Stimulated activated CD4-positive, alpha-beta T cell treated with anti-CD3 and anti-CD28 coated beads, Interleukin-4, amount 100 ng/mL, for 4 hours (primary cell): ENCODE measurements around the gene C1orf87.
"Not testable (repeated sequence)": the region's sequence is repeated elsewhere in the genome, so short reads cannot be mapped to it uniquely, and the experiment has no call there.

Experiments used
- DNase-seq, 2 experiments: peaks; one replicate each; pipeline ENCODE4 v3.0.0-alpha.2; 2020

C1orf87 gene

DNA sequence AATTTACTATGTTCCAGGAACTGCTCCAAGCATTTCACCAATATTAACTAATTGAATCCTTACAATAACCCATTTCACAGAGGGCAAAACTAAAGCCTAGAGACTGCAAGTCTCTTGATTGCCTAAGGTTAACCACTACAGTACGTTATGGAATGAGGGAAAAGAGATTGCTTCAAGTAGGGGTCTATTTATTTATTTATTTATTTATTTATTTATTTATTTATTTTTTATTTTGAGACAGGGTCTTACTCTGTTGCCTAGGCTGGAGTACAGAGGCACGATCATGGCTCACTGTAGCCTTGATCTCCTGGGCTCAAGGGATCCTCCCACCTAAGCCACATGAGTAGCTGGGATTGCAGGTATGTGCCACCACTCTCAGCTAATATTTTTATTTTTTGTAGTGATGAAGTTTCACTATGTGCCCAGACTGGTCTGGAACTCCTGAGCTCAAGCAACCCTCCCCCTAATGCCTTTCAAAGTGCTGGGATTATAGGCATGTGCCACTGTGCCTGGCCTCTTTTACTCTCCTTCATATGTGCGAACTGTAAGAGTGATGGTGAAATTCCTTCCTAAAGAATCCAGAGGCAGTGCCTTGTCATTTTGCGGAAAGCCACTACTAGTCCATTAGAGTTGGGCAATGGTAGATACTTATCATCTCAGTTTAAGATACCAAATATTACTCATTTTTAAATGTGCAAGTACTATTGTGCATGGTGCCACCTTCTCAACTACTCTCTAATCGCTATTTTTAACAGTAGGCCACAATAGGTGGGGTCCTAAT, 81.3 kb downstream of the C1orf87 start:
- DNase-seq: no peak

DNA sequence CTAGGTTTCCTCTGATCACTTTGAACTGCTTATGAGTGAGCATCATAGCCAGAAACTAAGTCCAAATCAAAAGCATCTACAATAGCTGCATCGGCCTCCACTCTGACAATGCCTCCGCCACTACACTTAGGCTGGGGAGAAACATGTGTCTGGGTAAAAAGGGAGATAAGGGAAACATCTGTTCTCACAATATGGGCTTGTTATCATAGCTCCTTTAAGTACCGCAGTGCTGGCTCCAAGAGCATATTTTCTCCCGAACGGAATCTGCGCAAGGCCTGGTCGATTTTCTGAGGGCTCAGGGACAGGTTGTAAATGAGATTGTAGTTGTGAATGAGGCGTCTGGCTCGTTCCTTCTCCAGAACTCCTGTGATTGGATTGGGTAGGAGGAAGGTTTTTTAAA, 83.1 kb downstream of the C1orf87 start:
- no peak for DNase-seq

DNA sequence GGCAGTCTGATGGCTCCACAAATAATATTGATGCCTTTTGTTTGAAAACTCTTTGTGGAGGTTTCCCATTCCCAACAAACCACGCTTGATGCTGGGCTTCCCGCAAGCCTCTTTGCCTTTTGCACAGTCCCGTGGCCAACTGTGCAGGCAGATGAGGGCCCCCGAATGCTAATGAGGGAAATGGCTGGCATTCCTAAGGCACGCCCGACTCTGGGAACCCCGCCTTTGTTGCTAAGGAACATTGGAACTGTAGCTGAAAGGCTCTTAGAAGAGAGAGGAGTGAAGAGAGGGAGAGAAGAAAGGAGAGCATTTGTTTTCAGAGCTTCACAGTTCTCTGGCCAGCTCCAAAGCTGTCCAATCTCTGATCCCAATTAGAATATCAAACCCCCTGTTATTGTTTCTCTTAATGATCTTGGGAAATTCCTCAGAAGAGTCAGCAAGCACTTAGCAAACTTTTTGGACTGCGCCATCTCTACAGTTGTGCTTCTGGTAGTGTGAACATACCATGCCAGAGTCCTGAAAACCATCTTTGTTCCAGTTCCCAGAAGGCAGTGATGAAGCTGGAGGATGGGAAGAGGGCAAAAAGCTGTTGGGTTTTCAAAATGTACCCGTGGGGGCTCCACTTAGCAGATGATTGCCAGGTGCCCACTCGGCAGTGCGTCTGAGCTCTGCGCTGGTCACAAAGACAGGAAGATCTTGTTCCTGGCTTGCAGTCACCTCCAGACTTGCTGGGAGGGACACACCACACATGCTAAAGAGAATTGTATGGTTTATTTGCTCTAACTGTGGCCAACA, 86.9 kb downstream of the C1orf87 start:
- no peak for DNase-seq

DNA sequence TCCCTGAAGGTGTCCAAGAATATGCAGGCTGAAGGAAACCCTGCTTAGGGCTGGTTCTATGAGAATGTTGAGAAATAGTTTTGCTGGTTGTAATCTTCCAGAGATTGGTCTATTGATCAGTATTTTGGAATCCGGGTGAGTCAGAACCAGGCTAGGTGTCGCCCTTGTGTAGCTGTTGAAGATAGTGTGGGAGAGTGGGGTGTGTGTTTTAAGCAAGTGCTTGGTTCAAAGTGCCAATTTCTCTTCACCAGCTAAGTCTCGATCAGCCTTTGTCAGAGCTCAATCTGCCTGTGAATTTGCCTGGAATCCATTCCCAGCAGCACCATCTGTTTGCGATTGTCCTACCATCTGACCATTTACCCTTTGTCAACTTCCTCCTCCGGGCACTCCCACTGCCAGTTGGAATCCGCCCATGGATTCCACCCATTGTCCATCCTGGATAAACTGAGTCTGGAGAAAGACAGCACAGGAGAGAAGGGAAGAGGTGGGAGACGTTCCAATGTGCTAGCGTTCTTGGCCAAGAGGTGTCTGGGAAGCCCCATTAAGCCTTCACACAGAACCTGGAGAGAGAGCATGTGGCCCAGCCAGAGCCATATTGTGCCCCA, 87.6 kb downstream of the C1orf87 start:
- no peak for DNase-seq

DNA sequence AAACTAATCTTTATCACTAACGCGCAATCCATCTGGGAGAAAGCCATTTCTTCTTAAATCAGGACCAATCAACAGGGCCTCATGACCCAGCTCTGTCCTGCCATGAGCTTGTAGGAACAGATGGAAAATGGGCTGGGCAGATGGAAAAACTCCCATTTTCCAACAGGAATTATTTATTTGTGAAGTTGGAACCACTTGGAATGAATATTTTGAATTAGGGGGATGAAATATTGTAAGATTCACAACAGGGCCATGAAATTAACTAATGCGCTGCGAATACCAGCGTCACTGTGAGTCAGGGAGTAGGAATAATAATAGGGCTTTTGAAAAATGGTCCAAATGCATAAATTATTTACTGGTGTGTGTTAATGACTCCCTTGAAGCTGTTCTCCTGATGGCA, 93.9 kb downstream of the C1orf87 start:
- DNase-seq: no peak

DNA sequence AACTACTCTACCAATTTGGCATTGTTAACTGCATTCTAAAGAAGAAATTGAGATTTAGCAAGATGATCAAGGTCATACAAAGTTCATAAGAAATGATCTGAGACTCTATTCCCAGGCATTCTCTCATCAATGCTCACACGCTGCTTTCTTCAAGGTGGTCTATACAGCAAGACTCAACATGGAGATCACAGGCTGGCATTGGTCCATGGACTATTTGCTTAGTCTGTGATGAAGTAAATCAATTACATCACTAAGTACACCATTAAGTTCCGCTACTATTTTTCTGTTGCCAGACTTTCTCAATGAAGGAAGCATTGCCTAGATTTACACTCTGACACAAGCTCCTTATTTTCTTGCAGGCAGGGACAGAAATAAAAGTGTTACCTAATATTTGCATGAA, 95.1 kb downstream of the C1orf87 start:
- DNase-seq: no peak

DNA sequence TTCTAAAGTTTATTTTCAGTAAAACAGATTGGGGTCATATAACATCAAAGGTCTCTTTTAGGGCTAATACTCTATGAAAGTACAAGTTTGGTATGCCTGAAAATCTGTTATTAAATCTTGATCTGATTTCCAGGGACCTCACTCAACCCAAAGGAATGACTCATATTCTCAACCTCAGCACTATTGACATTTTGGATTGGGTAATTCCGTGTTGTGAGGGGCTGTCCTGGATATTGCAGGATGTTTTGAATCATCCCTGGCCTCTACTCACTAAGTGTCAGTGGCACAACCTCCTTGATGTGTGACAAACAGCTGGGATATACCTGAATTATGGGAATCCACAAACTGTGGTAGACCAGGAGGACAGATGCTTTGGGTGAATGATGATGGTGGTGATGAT, 95.5 kb downstream of the C1orf87 start:
- DNase-seq: no peak

DNA sequence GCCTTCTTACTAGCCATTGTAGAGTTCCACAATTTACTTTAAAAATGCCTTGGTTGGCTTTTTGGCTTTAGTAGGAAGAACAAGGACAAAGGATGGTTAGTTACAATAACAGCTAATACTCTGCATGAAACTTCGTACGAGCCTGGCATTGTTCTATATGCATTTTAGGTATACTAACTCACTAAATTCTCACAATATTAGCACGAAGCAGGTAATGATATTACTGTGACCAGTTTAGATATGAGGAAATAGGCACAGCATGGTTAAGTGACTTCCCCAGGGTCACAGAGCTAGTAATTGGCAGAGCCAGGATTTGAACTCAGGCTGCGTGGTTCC, 96.5 kb downstream of the C1orf87 start:
- DNase-seq: no peak

DNA sequence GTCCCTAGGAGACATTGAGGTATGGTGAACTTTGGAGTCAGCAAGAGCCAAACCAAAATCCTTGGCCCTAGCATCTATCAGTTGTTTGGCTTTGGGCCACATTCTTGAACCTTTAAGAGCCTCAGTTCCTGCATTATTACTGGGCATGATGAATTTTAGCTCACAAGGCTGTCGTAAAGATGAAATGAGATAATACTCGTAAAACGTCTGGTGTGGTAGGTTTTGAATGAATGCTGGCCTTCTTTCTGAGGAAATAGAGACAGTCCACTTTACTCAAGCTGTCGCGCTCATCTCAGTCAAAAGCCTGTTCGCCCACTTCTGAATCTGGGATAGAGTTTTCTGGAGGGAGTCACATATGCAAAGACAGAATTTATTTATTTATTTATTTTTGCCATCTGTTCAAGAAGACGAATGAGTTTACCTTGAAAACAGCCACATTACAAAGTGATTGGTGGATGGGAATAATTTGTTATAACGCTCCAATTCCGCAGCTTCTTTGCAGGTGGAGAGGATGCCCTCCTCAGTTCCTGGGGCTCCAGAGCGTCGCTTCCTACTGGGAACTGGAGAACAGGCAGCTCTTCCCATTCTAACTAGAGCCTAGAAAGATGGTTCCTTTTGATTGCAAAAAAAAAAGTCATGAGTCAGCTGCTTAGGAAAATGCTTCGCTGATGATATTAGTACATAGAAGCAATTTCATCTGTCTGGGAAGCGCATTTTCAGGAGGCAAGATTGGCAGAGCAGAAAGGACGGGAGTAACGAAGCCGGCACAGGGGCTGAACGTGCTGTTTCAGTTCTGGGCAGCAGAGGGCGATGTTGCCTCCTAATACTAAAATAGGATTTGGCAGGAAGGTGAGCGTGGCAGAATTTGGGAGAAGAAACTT, 97.1 kb downstream of the C1orf87 start:
- DNase-seq: peak in 1 of 2 experiments; percentile 42

DNA sequence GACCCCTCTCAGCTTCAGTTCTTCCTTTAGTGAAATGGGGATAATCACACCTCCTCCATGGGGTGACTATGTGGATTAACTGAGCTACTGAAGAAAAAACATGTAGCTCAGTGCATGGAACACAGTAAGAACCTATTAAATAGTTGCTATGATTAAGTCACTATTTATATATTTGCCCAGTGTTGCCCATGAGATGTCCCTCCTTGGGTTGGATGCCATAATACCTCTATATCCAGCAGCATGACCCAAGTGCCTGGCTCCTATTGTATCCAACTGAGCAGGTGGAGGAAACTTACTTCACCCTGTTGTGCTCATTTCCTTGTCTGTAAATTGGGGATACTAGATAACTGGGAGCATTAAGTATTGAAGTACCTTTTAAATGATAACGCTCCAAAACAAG, 99.9 kb downstream of the C1orf87 start:
- no peak for DNase-seq

DNA sequence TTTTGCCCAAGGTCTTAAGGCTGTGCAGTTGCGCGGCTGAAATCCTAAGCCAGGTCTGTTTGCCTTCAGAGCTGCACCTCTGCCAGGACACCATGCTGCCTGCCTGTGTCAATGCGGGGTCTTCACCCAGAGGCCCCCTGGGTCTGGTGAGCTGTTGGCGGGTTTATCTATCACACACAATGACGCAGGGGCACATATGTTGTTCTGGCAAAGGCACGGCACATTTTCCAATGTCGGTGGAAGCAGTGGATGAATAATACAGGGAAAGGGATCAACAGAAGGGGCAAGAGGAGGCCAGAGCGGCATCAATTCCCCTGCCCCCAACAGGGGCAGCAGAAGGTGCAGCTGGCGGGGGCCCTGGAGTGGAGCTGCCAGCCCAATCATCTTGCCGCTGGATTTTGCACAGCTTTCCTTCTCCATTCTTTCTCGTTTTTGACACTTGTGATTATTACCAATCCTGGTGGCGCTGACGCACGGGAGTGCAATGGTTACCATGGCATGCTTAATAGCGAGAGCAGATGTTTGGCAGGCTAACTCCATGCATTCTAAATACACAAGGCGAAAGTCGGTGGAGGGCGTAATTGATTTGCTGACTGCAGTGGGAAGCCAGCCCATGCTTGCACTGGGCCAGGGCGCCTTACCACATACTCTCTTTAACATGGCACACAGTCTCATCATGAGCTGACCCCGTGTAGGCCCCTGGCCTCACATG, 101.2 kb downstream of the C1orf87 start:
- DNase-seq: no peak

DNA sequence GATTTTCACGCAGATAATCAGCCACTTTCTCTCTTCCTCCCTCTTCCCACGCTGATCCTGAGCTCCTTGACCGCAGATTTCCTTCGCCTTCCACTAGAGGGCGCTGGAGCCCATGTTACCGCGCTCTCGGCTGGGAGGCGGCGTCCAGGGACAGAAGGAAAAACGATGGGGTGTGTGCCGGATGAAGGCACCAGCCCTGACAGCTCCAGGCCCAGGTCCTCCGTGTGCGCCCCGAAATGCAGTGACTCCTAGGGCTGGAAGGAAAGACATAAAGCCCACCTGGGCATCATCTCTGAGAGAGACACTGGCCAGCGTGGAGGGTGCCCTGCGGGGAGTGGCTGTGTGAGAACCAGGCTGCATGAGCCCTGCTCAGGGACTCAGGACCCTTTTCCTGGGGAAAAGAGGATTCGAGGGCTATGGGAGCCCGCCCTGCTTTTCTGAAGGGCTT, 102.1 kb downstream of the C1orf87 start:
- peak; percentile 12 to 43 for DNase-seq

DNA sequence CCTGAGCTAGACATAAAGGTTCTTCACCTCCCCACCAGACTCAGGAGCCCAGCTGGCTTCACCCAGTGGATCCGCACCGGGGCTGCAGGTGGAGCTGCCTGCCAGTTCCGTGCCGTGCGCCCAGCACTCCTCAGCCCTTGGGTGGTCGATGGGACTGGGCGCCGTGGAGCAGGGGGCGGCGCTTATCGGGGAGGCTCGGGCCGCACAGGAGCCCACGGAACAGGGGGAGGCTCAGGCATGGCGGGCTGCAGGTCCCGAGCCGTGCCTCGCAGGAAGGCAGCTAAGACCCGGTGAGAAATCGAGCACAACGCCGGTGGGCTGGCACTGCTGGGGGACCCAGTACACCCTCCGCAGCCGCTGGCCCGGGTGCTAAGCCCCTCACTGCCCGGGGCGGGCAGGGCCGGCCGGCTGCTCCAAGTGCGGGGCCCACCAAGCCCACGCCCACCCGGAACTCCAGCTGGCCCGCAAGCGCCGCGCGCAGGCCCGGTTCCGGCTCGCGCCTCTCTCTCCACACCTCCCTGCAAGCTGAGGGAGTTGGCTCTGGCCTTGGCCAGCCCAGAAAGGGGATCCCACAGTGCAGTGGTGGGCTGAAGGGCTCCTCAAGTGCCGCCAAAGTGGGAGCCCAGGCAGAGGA, 103.9 kb downstream of the C1orf87 start:
- not testable (repeated sequence) for DNase-seq

DNA sequence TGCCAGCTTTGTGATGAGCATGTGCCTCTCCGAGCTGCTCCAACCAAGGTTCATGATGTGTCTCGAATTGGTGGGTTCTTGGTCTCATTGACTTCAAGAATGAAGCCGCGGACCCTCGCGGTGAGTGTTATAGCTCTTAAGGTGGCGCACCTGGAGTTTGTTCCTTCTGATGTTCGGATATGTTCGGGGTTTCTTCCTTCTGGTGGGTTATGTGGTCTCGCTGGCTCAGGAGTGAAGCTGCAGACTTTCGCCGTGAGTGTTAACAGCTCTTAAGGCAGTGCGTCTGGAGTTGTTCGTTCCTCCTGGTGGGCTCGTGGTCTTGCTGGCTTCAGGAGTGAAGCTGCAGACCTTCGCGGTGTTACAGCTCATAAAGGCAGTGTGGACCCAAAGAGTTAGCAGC, 104.8 kb downstream of the C1orf87 start:
- DNase-seq: not testable (repeated sequence)

DNA sequence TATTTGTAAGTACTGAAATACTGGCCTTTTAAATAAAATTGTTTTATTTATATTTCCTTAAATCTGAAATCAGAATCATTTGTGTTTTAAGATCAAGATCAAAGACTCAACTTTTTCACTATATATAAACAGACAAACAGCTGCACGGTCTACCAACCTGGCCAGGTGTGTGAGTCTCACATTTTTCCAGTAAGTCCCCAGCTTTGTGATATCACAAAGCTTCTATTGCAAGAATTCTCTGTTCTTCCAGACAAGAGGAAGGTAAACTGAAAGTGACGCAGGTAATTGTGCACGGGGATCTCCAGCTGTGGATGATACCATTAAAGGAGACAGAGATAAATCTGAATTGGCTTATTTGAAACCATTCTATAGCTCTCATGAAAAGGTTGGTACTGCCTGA, 105.8 kb downstream of the C1orf87 start:
- DNase-seq: no peak

DNA sequence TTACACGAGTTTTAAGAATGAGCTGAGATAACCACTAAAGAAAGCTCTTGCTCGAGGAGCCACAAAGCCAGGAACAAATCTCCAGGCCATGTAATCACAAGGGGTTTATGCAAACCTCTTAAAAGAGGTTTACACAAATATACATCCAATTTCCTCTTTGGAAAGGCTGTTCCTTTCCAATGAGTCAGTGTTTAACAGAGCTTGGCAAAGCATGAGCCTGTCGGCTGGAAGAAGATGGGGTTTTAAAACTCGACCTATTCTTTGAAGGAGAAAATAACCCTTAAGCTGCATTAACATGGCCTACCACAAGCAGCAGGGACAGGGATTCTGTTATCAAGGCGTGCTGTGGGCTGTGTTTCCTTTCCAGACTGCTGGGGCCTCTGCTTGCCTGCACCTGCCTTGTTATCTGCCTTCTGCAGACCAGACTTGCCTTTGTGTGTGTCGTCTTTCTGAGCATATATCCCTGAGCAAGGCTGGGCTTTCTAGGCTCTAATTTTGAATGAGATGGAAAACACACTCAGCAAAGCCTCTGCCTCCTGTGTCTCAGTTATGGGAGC, 106.4 kb downstream of the C1orf87 start:
- no peak for DNase-seq

DNA sequence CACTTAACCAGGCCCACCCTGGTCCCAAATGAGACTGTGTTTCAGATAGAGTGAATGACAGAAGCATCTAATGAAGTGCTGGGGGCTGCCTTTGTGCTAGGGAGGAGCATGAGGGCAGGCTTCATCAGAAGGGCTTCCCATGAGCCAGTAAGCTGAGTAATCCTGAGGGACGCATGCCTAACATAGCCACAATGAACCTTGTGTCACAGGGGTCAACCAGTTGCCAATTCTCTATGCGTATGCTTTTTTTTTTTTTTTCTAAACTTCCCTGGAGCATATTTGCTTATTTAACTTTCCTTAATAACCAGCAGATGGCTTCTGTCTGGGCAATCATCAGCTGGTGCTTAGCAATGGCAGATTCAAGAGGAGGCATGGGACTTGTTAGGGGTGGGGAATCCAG, 121.5 kb downstream of the C1orf87 start:
- no peak for DNase-seq

DNA sequence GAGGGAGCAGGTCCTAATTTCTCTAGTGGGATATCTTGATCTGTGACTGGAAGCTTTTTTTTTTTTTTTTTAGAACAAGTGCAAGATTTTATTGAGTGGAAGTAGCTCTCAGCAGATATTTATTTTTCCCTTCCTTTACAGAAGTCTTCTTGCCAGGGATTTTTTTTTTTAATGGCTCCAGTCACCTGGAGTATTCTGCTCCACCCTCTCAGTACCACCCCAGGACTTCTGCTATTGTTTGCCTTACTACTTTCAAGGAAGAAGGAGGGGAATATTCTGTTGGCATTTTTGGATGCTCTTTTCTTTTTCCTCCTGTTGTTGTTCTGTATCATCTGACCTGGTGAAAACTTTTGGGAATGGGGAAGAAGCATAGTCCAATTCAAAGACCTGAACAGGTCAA, 123.9 kb downstream of the C1orf87 start:
- no peak for DNase-seq

DNA sequence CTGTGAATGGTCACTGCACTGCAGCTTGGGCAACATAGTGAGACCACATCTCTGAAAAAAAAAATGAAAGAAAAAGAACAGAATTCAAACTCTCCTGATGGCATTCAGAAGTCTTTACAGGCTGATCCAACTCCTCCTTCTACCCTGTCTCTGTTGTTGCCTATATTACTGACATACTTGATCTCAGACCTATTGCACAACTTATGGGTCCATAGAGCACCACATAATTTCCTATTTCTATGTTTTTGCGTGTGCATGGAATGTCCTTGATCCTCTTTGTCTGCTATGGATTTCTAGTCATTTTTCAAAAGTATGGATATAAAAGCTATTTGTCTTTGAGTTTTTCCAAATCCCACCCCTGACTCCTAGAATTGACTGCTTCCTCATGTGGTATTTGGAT, 124.6 kb downstream of the C1orf87 start:
- DNase-seq: no peak

DNA sequence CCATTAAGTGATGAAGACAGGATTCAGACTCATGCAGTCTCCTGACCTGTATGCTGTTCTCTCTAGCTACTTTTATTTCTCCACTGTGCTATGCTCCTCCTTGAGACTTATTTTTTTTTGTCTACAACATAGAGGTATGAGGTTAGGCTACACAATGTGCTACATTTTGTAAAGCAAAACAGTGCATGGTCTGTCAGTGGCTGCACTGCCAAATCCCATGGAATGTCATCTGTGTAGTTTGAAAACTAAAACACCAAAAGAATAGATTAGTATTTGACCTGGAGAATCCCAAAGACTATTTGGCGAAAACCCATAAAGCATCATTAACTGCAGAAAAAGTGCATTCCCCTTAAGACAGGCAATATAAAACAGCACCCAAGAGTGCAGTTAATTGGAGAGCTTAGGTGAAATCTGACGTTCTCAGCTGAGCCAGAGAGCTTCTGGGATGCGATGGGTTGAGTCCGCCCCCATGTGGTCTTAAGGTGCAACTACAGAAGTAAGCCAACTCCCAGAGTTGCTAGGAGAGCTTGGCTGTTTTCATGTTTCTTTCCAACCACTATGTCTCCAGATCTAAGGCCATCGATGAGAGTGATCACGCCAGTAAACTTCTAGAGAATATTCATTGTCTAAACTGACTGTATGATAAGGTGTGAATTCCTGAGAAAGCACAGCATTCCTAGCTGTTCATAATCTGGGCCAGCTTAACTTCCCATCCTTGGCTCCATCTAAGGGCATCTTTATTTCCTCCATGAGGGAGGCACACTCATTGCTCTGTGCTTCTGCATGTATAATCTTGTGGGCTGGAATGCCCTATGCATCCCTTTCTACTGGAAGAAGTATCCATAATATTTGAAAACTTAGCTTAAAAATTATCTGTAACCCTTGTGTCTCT, 126.3 kb downstream of the C1orf87 start:
- DNase-seq: peak; percentile 24 to 31
